Stimulated activated CD4-positive, alpha-beta T cell treated with anti-CD3 and anti-CD28 coated beads, Interleukin-1b, Interleukin-23, amount 100 ng/mL, for 1 hour (primary cell): Measurements from ENCODE around the gene GMPR.

Source experiments
- DNase-seq, 2 donors: peaks; one replicate each; pipeline ENCODE4 v3.0.0-alpha.2; 2020; ENCODE audit warnings: low read depth in 2 of 2

Gene GMPR

GRCh38 chr6:16326971-16327776 lies 88.8 kb downstream of the GMPR start:
- DNase-seq: no peak

- no peak for DNase-seq
These were observed 89.5 kb downstream of the GMPR start for GRCh38 chr6:16327777-16328325.

GRCh38 chr6:16329233-16329632 lies 90.8 kb downstream of the GMPR start:
- no peak for DNase-seq

- DNase-seq: peak; percentile 19 to 37
These were observed 93.2 kb downstream of the GMPR start for GRCh38 chr6:16331384-16332174.

- peak; percentile 64 to 77 for DNase-seq
These were observed 93.8 kb downstream of the GMPR start for GRCh38 chr6:16332175-16332542.

GRCh38 chr6:16333580-16333979 lies 95.2 kb downstream of the GMPR start:
- no peak for DNase-seq

- DNase-seq: no peak
These were observed 96.3 kb downstream of the GMPR start for GRCh38 chr6:16334671-16335070.

- DNase-seq: no peak
These were observed 96.8 kb downstream of the GMPR start for GRCh38 chr6:16335176-16335575.

- DNase-seq: no peak
These were observed 97.8 kb downstream of the GMPR start for GRCh38 chr6:16336056-16336818.

GRCh38 chr6:16336911-16337294 lies 98.5 kb downstream of the GMPR start:
- no peak for DNase-seq

GRCh38 chr6:16337295-16337975 lies 99.0 kb downstream of the GMPR start:
- no peak for DNase-seq

GRCh38 chr6:16338577-16339264 lies 100.3 kb downstream of the GMPR start:
- no peak for DNase-seq

- no peak for DNase-seq
These were observed 100.8 kb downstream of the GMPR start for GRCh38 chr6:16339265-16339587.

GRCh38 chr6:16343593-16343992 lies 105.2 kb downstream of the GMPR start:
- DNase-seq: no peak

- no peak for DNase-seq
These were observed 106.4 kb downstream of the GMPR start for GRCh38 chr6:16344756-16345155.
